GM21447 (cell line): ENCODE data around the gene PSMG3.

Experiments
- ATAC-seq: cut with Tn5 transposase; IDR thresholded peaks from one replicate; pipeline ENCODE4 v1.9.1; 2021; ENCODE audit not compliant: unreplicated experiment

PSMG3 gene

GRCh38 chr7:1546909-1547776 lies 22.7 kb downstream of the PSMG3 start:
- no peak for ATAC-seq

GRCh38 chr7:1546274-1546908 lies 23.4 kb downstream of the PSMG3 start:
- no peak for ATAC-seq

- ATAC-seq, result no peak
Observed at GRCh38 chr7:1545417-1546246, 24.2 kb downstream of the PSMG3 start.

GRCh38 chr7:1544896-1545416 lies 24.9 kb downstream of the PSMG3 start:
- no peak for ATAC-seq

DNA sequence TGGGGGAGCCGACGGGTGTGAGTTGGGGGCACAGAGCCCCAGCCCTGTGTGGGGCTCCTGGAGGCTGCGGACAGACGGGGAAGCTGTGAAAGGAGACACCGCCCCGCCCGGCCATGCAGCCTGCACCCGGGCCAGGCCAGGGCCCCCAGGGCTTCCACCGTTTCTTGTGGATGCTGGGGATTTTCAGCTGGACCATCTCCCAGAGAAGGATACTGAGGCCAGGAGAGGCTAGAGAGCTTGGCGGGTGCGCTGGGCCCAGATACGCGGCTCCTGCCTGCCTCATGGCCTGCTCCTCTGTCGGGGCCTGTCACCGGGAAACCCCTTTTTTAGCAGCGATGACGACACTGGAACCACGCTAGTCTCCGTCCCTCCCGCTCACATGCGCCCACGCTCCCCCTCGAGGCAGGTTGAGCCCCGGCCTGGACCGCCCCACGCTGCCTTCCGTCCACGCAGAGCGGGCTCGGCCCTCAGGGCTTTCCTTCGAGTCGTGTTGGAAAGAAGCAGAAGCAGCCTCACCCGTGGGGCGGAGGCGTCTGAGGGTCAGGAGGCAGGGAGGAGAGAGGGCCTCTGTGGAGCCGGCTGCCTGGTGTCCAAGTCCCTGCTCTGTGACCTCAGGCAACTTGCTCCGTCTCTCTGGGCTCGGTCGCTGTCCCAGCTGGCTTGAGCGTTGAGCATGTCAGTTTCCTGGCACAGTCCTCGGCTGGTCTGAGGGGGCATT lies 25.5 kb downstream of the PSMG3 start:
- no peak for ATAC-seq

- ATAC-seq, result no peak
Observed at GRCh38 chr7:1543826-1544177, 26.0 kb downstream of the PSMG3 start.

- no peak for ATAC-seq
Observed at GRCh38 chr7:1542841-1543747, 26.7 kb downstream of the PSMG3 start.

GRCh38 chr7:1542329-1542728 lies 27.5 kb downstream of the PSMG3 start:
- no peak for ATAC-seq

- no peak for ATAC-seq
Observed at GRCh38 chr7:1541431-1542162, 28.2 kb downstream of the PSMG3 start.

DNA sequence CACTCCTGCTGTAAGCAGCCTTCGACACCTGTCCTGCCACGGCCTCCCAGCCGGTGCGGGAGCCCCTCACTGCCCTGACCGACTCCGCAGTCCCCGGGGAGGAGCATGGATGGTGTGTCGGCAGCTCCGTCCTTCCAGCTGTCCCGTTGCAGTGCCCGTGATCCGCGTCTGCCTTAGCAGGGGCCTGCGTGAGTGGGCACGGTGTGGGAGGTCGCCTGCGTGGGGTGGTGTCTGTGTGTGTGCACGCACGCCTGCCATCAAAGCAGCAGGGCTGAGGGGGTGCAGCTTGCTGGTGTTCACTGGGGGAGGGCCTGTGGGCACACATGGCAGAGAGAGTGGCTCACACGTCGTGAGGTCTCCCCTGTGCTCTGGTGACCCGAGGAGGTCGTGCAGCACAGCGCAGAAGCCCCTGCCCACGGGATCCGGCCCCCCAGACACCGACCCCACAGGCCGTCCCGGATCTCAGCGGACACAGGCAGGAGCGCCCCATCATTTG lies 29.0 kb downstream of the PSMG3 start:
- ATAC-seq, result no peak

DNA sequence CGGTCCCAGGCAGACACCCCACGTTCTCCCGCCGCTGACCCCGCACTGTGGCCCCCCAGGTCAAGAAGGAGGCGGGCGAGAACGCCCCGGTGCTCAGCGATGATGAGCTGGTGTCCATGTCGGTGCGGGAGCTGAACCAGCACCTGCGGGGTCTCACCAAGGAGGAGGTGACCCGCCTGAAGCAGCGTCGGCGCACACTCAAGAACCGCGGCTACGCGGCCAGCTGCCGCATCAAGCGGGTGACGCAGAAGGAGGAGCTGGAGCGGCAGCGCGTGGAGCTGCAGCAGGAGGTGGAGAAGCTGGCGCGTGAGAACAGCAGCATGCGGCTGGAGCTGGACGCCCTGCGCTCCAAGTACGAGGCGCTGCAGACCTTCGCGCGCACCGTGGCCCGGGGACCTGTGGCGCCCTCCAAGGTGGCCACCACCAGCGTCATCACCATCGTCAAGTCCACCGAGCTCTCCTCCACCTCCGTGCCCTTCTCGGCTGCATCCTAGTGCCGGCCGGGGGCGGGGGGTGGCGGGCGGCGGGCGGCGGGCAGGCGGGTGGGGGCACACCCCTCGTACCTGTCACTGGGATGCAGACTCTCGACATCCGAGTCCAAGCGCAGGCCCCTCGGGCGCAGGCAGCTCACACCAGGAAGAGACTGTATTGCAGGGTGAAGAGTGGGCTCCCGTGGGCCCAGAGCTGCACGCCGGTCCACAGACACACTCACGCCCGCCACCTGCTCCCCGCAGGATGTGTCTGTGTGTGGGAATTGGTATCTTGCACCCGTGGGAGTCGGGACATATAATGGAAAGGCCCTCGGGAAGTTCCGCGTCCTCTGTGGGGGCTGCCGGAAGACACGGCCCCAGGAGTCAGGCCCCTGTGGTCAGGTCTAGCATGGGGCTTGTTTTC lies 29.7 kb downstream of the PSMG3 start:
- no peak for ATAC-seq

- no peak for ATAC-seq
Observed at GRCh38 chr7:1539181-1539881, 30.5 kb downstream of the PSMG3 start.

- ATAC-seq, result no peak
Observed at GRCh38 chr7:1538544-1539180, 31.2 kb downstream of the PSMG3 start.

DNA sequence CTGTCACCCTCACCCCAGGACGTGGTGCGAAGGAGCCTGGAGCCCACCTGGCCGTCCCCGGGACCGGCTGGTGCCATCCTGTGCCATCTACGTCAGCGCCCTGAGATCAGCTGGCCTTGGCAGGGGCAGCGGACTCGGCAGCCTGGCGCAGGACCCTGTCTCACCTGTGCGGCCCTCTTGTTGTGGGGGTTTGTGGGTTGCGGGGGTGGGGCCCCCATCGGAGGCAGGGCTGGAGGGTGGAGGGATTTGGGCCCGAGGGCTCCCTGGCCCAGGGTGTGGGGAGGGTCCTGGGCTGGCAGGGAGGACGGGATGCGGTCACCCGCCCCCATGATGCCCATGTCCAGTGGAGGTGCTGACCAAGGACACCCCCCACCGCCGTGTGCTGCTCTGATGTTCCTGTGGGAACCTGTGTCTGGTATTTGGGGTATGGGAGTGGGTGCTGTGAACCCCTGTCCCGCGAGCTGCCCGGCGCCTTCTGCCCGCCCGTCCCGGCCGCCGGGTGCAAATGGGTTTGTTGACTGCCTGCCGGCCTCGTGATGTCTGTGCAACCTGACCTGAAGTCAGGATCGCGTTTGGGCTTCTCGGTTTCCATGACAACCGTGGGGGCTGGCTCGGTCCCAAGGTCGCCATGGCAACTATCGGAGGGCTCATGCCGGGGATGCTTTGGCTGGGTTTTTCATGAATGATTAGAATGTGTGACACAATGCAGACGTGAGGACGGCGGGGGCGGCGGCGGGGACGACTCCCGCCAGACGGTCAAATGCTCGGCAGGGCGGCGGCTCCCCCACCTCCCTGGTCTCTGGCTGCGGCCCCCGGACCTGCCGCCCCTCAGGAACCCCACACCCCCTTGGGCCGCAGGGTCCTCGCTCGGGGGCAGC lies 32.1 kb downstream of the PSMG3 start:
- ATAC-seq, result no peak

GRCh38 chr7:1536743-1537534 lies 32.9 kb downstream of the PSMG3 start:
- no peak for ATAC-seq
